WTC11 (cell line): Measurements from ENCODE around the gene RENBP.

Experiments
- CTCF ChIP-seq: fragments of 200-600 bp; IDR thresholded peaks from 2 replicates; pipeline ENCODE4 v1.8.0; 2022; ENCODE audit warnings: antibody characterized with exemption
- E2F5 ChIP-seq: sonication (generic); formaldehyde crosslinking; IDR thresholded peaks from 2 replicates; pipeline ENCODE4 v1.8.1; 2022; ENCODE audit warnings: mild to moderate bottlenecking, moderate library complexity, missing genetic modification reagents
- FOXP1 ChIP-seq: sonication (generic); formaldehyde crosslinking; IDR thresholded peaks from 2 replicates; pipeline ENCODE4 v1.8.0; 2022; ENCODE audit warnings: missing genetic modification reagents, mild to moderate bottlenecking, moderate library complexity, borderline replicate concordance
- GTF2I ChIP-seq: fragments of 250-450 bp; sonication (Bioruptor Pico); conservative IDR thresholded peaks from 2 replicates; pipeline ENCODE4 v1.4.0; 2021; ENCODE audit warnings: mild to moderate bottlenecking
- HMGXB4 ChIP-seq: sonication (generic); formaldehyde crosslinking; IDR thresholded peaks from 2 replicates; pipeline ENCODE4 v1.8.1; 2023; ENCODE audit warnings: mild to moderate bottlenecking, moderate library complexity, missing genetic modification reagents
- STAT6 ChIP-seq: sonication (generic); formaldehyde crosslinking; conservative IDR thresholded peaks from 2 replicates; pipeline ENCODE4 v1.8.1; 2023; ENCODE audit warnings: mild to moderate bottlenecking, low read depth, missing genetic modification reagents, moderate library complexity
- TCF7 ChIP-seq: sonication (generic); formaldehyde crosslinking; IDR thresholded peaks from 2 replicates; pipeline ENCODE4 v1.8.0; 2022; ENCODE audit warnings: mild to moderate bottlenecking, low read depth, missing genetic modification reagents, moderate library complexity

GRCh38 chrX:153917869-153918268, 26.6 kb downstream of the RENBP start:
- no peak for TF ChIP-seq GTF2I (CRISPR knock-in tag)
- TF ChIP-seq FOXP1 (CRISPR knock-in tag) = no peak
- no peak for TF ChIP-seq CTCF
- no peak for TF ChIP-seq TCF7
- TF ChIP-seq STAT6 (CRISPR knock-in tag) = no peak
- no peak for TF ChIP-seq E2F5 (CRISPR knock-in tag)
- TF ChIP-seq HMGXB4 (CRISPR knock-in tag) = no peak
